H1 (cell line): ENCODE data around the gene ADGRV1. TPM values are rescaled to one million over a fixed set of nuclear protein-coding genes. Genes with fewer than 3 reads are reported as not detected.

Experiments used
- CTCF ChIA-PET: fragments of 300-600 bp; sonication (Branson Sonifier 250); formaldehyde crosslinking; loops from one replicate; lab custom pipeline; 2021; ENCODE audit not compliant: partially characterized antibody; lab: Charles Lee
- POLR2A ChIA-PET: fragments of 300-600 bp; sonication (Branson Sonifier 250); formaldehyde crosslinking; loops from one replicate; lab custom pipeline; 2021; ENCODE audit warnings: inconsistent platforms; ENCODE audit not compliant: partially characterized antibody; lab: Charles Lee
- DNase-seq, 2 experiments: peaks; one replicate each; pipeline versions ENCODE4 v3.0.0 to v3.0.0-alpha.2; 2010 to 2022; ENCODE audit warnings: low spot score in 2 of 2, low read depth in 1 of 2, mixed read lengths in 1 of 2
- FAIRE-seq: peaks from 2 replicates; lab custom pipeline; 2011; peaks lifted over from hg19 to GRCh38; lab: Jason Lieb, UNC
- H2AFZ ChIP-seq: 2 replicates; pipeline ENCODE4 v1.8.1; 2012; ENCODE audit warnings: low read length, inconsistent platforms
- H2AK5ac ChIP-seq: 2 replicates; pipeline ENCODE4 v1.6.1; 2013; ENCODE audit warnings: low read depth, low read length
- H2BK120ac ChIP-seq: replicated peaks from 2 replicates; pipeline ENCODE3; 2013; ENCODE audit warnings: low read depth, low read length, inconsistent platforms
- H2BK12ac ChIP-seq: 2 replicates; pipeline ENCODE4 v1.6.1; 2013; ENCODE audit warnings: low read depth, low read length
- H2BK15ac ChIP-seq: 2 replicates; pipeline ENCODE4 v1.6.1; 2013; ENCODE audit warnings: low read length
- H2BK20ac ChIP-seq: 2 replicates; pipeline ENCODE4 v1.6.1; 2013; ENCODE audit warnings: low read length
- H2BK5ac ChIP-seq: 2 replicates; pipeline ENCODE4 v1.6.1; 2013; ENCODE audit warnings: low read depth, low read length
- H3K14ac ChIP-seq: 2 replicates; pipeline ENCODE4 v1.6.1; 2013; ENCODE audit warnings: inconsistent platforms; ENCODE audit not compliant: insufficient read length
- H3K18ac ChIP-seq: 2 replicates; pipeline ENCODE4 v1.6.1; 2013; ENCODE audit warnings: low read length; ENCODE audit errors: extremely low read depth
- H3K23ac ChIP-seq: 2 replicates; pipeline ENCODE4 v1.6.1; 2013; ENCODE audit warnings: inconsistent platforms; ENCODE audit not compliant: insufficient read length
- H3K23me2 ChIP-seq: 2 replicates; pipeline ENCODE4 v1.6.1; 2013; ENCODE audit warnings: low read depth, low read length
- H3K27ac ChIP-seq: 2 replicates; pipeline ENCODE4 v1.6.1; 2011; ENCODE audit warnings: low read depth, low read length, inconsistent platforms
- H3K27me3 ChIP-seq, 4 experiments: replicated peaks in 1 of 4; 1 replicate in 1 of 4; 2 replicates in 3 of 4; pipeline versions ENCODE4 v1.6.1 to v1.8.1; 2011 to 2013; ENCODE audit warnings: low read length in 3 of 4, mild to moderate bottlenecking in 3 of 4, inconsistent platforms in 2 of 4, mixed read lengths in 2 of 4, moderate library complexity in 1 of 4; ENCODE audit not compliant: control insufficient read depth in 3 of 4, insufficient read depth in 3 of 4; ENCODE audit errors: extremely low read depth in 1 of 4
- H3K36me3 ChIP-seq, 4 experiments: 2 replicates each; pipeline versions ENCODE4 v1.6.1 to v1.8.1; 2011 to 2013; ENCODE audit warnings: mild to moderate bottlenecking in 4 of 4, low read length in 3 of 4, moderate library complexity in 2 of 4, control low read depth in 1 of 4, inconsistent platforms in 1 of 4; ENCODE audit not compliant: insufficient read depth in 4 of 4, control insufficient read depth in 2 of 4
- H3K4ac ChIP-seq: replicated peaks from 2 replicates; pipeline ENCODE3; 2013; ENCODE audit warnings: low read length, low read depth, mixed read lengths, inconsistent platforms; ENCODE audit not compliant: insufficient read length
- H3K4me1 ChIP-seq, 4 experiments: replicated peaks in 1 of 4; 1 replicate in 1 of 4; 2 replicates in 3 of 4; pipeline versions ENCODE4 v1.6.1 to v1.8.1; 2011 to 2013; ENCODE audit warnings: low read length in 3 of 4, inconsistent platforms in 2 of 4, mixed read lengths in 1 of 4; ENCODE audit not compliant: insufficient read depth in 4 of 4, control insufficient read depth in 3 of 4
- H3K4me2 ChIP-seq, 2 experiments: 2 replicates each; pipeline versions ENCODE4 v1.6.1 to v1.8.1; 2011 to 2013; ENCODE audit warnings: low read depth in 2 of 2, low read length in 2 of 2, control low read depth in 1 of 2, inconsistent platforms in 1 of 2, mild to moderate bottlenecking in 1 of 2; ENCODE audit not compliant: insufficient read depth in 1 of 2
- H3K4me3 ChIP-seq, 4 experiments: fragments of 200-600, 300-600 bp in 1 of 4; sonication (generic), shearing (Covaris generic), sonication (Bioruptor Twin) in 1 of 4; 2 replicates each; pipeline versions ENCODE4 v1.5.1 to v1.8.1; 2011 to 2016; ENCODE audit warnings: low read length in 4 of 4, low read depth in 3 of 4, control low read depth in 2 of 4, inconsistent platforms in 2 of 4, mild to moderate bottlenecking in 2 of 4, mixed read lengths in 1 of 4, moderate library complexity in 1 of 4; ENCODE audit not compliant: insufficient read depth in 2 of 4; ENCODE audit errors: extremely low read depth in 1 of 4
- H3K56ac ChIP-seq: replicated peaks from 2 replicates; pipeline ENCODE3; 2013; ENCODE audit warnings: low read depth, mild to moderate bottlenecking, mixed read lengths, low read length, inconsistent platforms; ENCODE audit not compliant: insufficient read length
- H3K79me1 ChIP-seq: 2 replicates; pipeline ENCODE4 v1.6.1; 2013; ENCODE audit warnings: low read depth, low read length, control low read depth
- H3K79me2 ChIP-seq, 2 experiments: 2 replicates each; pipeline versions ENCODE4 v1.6.1 to v1.8.1; 2012 to 2013; ENCODE audit warnings: low read length in 2 of 2, mild to moderate bottlenecking in 2 of 2, inconsistent platforms in 1 of 2; ENCODE audit not compliant: insufficient read depth in 2 of 2, control insufficient read depth in 1 of 2
- H3K9ac ChIP-seq, 4 experiments: replicated peaks in 1 of 4; 1 replicate in 1 of 4; 2 replicates in 3 of 4; pipeline versions ENCODE4 v1.6.1 to v1.8.1; 2011 to 2013; ENCODE audit warnings: low read depth in 3 of 4, low read length in 3 of 4, control low read depth in 2 of 4, mild to moderate bottlenecking in 2 of 4, moderate library complexity in 2 of 4, inconsistent platforms in 1 of 4; ENCODE audit errors: extremely low read depth in 1 of 4
- H3K9me3 ChIP-seq, 2 experiments: 2 replicates each; pipeline versions ENCODE4 v1.6.1 to v1.8.1; 2012 to 2013; ENCODE audit warnings: mild to moderate bottlenecking in 2 of 2, moderate library complexity in 2 of 2, control low read depth in 1 of 2, inconsistent platforms in 1 of 2, low read depth in 1 of 2, low read length in 1 of 2, mixed read lengths in 1 of 2; ENCODE audit not compliant: insufficient read depth in 2 of 2
- H4K20me1 ChIP-seq, 2 experiments: replicated peaks in 1 of 2; 2 replicates each; pipeline versions ENCODE3 to v1.8.1; 2011 to 2013; ENCODE audit warnings: inconsistent platforms in 2 of 2, low read length in 2 of 2, mild to moderate bottlenecking in 1 of 2; ENCODE audit not compliant: insufficient read depth in 2 of 2, control insufficient read depth in 1 of 2
- H4K5ac ChIP-seq: 2 replicates; pipeline ENCODE4 v1.6.1; 2013; ENCODE audit warnings: low read length, low read depth, mixed read lengths, inconsistent platforms; ENCODE audit not compliant: insufficient read length
- H4K8ac ChIP-seq: 2 replicates; pipeline ENCODE4 v1.8.0; 2013; ENCODE audit warnings: mild to moderate bottlenecking, moderate library complexity, low read length, inconsistent platforms; ENCODE audit not compliant: insufficient read depth; ENCODE audit errors: extremely low read depth
- H4K91ac ChIP-seq: replicated peaks from 2 replicates; pipeline ENCODE3; 2013; ENCODE audit warnings: low read length, mixed read lengths, inconsistent platforms; ENCODE audit not compliant: insufficient read length
- KDM4A ChIP-seq: IDR thresholded peaks from one replicate; pipeline ENCODE4 v1.7.1; 2012; ENCODE audit warnings: low read depth, mild to moderate bottlenecking, moderate library complexity, low read length, inconsistent platforms; ENCODE audit not compliant: severe bottlenecking
- RNF2 ChIP-seq: fragments of 200-900, 300-1000 bp; sonication (generic); IDR thresholded peaks from 2 replicates; pipeline ENCODE4 v1.7.1; 2016; ENCODE audit warnings: borderline replicate concordance, low read depth, mild to moderate bottlenecking, antibody characterized with exemption, low read length; ENCODE audit not compliant: poor library complexity, severe bottlenecking; ENCODE audit errors: missing control alignments
- WGBS, 2 experiments: shearing (Covaris generic) in 1 of 2; methylation state at CpG; one replicate each; pipeline versions ENCODE4 v1.1.6 to v1.1.7; 2013 to 2015; ENCODE audit warnings: low lambda C conversion rate in 2 of 2, mixed read lengths in 2 of 2, inconsistent platforms in 1 of 2, low coverage in 1 of 2, missing lambda C conversion rate in 1 of 2; ENCODE audit not compliant: insufficient replicate concordance in 2 of 2, insufficient coverage in 1 of 2, insufficient read length in 1 of 2; ENCODE audit errors: extremely low coverage in 1 of 2, missing lambda C conversion rate in 1 of 2; 5-methylcytosine and 5-hydroxymethylcytosine counted together
- polyA plus RNA-seq, 7 experiments: library from polyadenylated mRNA; depleted of rRNA in 3 of 7; stranded (reverse) in 5 of 7; unstranded in 2 of 7; fragments of >200 nt in 5 of 7; fragments of 200-250 nt in 2 of 7; gene quantifications; 1 replicate in 5 of 7; 2 replicates in 1 of 7; 4 replicates in 1 of 7; pipeline versions ENCODE4 v1.2.1 to v1.2.3, GENCODE V29; 2011 to 2013; ENCODE audit warnings: missing spikeins in 2 of 7, mixed read lengths in 2 of 7
- total RNA-seq: library from RNA; stranded (reverse); fragmentation: NEBNext Ultra II Directional; extraction: Animal tissue kit (Norgen Biotek cat#: 25700); gene quantifications from 2 replicates; pipeline ENCODE4 v1.2.1, GENCODE V29; 2021

Gene ADGRV1
- total and polyA plus RNA-seq, 2 of the 8 experiments (the other 6 are each of a cell fraction or from before 2014, with no cell fraction given): 53.1 to 62.2 TPM

DNA sequence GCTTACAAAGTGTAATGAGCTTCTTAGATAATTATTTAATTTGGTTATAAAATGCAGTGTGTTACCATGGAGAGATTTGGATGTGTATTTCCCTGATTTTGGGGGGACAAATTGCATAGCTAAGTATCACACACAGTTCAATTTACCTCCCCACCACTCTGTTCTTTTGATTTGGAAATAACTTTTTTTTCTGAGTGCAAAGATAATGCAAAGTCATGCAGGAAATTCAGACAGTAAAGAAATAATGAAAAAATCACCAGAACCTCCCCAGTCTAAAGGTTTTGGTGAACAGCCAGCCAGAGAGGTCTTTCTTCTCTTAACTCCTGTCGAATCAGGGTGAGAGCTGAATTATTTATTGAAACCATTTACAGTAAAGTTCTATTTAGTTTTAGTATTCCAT, 3.2 kb downstream of the ADGRV1 start:
- peaks cover 5% of the 10 kb centered on the region; the same call in 1 of the 2 replicates for H3K23me2 ChIP-seq
- ChIA-PET POLR2A (interaction anchor here (1.1 to 1.5 kb wide), 5 partner anchors 10 to 89 kb away, joined by 3 to 6 read pairs (median 3); partner anchors contain the start of genes MBLAC2 and POLR3G), CTCF (interaction anchor here (0.6 to 1.8 kb wide), 3 partner anchors 25 to 91 kb away, joined by 3 to 4 read pairs (median 3); no protein-coding TSS in a partner anchor)
- TF ChIP-seq RNF2 (no peak), KDM4A (no peak)
- H3K36me3 ChIP-seq: no peaks in the 10 kb centered on the region
- no peak overlapping the region for H2AK5ac ChIP-seq
- peak overlapping the region; percentile 75 for H4K5ac ChIP-seq
- no peak overlapping the region for H4K8ac ChIP-seq
- H2BK120ac ChIP-seq: no peak overlapping the region
- no peak overlapping the region for H3K4ac ChIP-seq
- H3K4me3 ChIP-seq: peak overlapping the region in 1 of 4 experiments; percentile 96; a peak in 2 of 8 replicates
- H3K4me2 ChIP-seq: peak overlapping the region; percentile 62 to 98
- H3K79me1 ChIP-seq: no peaks in the 10 kb centered on the region
- no peak overlapping the region for H3K14ac ChIP-seq
- no peak overlapping the region for H2AFZ ChIP-seq
- DNase-seq: no peak
- H2BK12ac ChIP-seq: no peak overlapping the region
- no peaks in the 10 kb centered on the region for H3K9me3 ChIP-seq
- no peak overlapping the region for H2BK5ac ChIP-seq
- FAIRE-seq: no peak
- no peak overlapping the region for H3K56ac ChIP-seq
- H3K4me1 ChIP-seq: peaks cover 3 to 26% (median 16%) of the 10 kb centered on the region in 4 experiments; a peak in 6 of 7 replicates
- no peak overlapping the region for H3K27ac ChIP-seq
- 68% methylated on average over 1 of the region's 1 CpG; no CpG with 5 or more reads in 1 of the 2 experiments for WGBS, 2 experiments
- no peak overlapping the region for H3K9ac ChIP-seq
- H3K79me2 ChIP-seq: peaks cover 0 to 75% of the 10 kb centered on the region in 2 experiments; a peak in 3 of 4 replicates
- H2BK15ac ChIP-seq: no peak overlapping the region
- H4K91ac ChIP-seq: no peak overlapping the region
- no peaks in the 10 kb centered on the region for H3K27me3 ChIP-seq
- H3K18ac ChIP-seq: no peak overlapping the region; the same call in 1 of the 2 replicates
- no peak overlapping the region for H3K23ac ChIP-seq
- peaks cover 0 to 2% of the 10 kb centered on the region in 2 experiments for H4K20me1 ChIP-seq
- H2BK20ac ChIP-seq: no peak overlapping the region
